GM18909 (cell line): Measurements from ENCODE around the gene ACOT13.
"Not testable (repeated sequence)": the region's sequence is repeated elsewhere in the genome, so short reads cannot be mapped to it uniquely, and the experiment has no call there.

ENCODE experiments used
- ATAC-seq: cut with Tn5 transposase; IDR thresholded peaks from one replicate; pipeline ENCODE4 v1.9.1; 2021; ENCODE audit warnings: mild to moderate bottlenecking; ENCODE audit not compliant: unreplicated experiment, poor library complexity

The ACOT13 gene

GRCh38 chr6:24720604-24721460, 54.0 kb downstream of the ACOT13 start:
- ATAC-seq = peak; percentile 86

GRCh38 chr6:24721461-24722215, 54.8 kb downstream of the ACOT13 start:
- peak; percentile 55 for ATAC-seq

- no peak for ATAC-seq
These were observed 56.4 kb downstream of the ACOT13 start for GRCh38 chr6:24723270-24723669.

GRCh38 chr6:24730653-24731052, 63.8 kb downstream of the ACOT13 start:
- ATAC-seq = not testable (repeated sequence)

- ATAC-seq = not testable (repeated sequence)
These were observed 64.7 kb downstream of the ACOT13 start for GRCh38 chr6:24731456-24732134.

GRCh38 chr6:24734166-24734565, 67.3 kb downstream of the ACOT13 start:
- ATAC-seq = no peak

- ATAC-seq = not testable (repeated sequence)
These were observed 67.8 kb downstream of the ACOT13 start for GRCh38 chr6:24734710-24735109.

- ATAC-seq = no peak
These were observed 71.9 kb downstream of the ACOT13 start for GRCh38 chr6:24738741-24739140.

GRCh38 chr6:24740861-24741260, 74.0 kb downstream of the ACOT13 start:
- ATAC-seq = no peak

- ATAC-seq = no peak
These were observed 75.4 kb downstream of the ACOT13 start for GRCh38 chr6:24742216-24742738.

- ATAC-seq = peak; percentile 85
These were observed 76.5 kb downstream of the ACOT13 start for GRCh38 chr6:24743265-24743943.

GRCh38 chr6:24743944-24744335, 77.1 kb downstream of the ACOT13 start:
- ATAC-seq = peak; percentile 42

- no peak for ATAC-seq
These were observed 78.0 kb downstream of the ACOT13 start for GRCh38 chr6:24744911-24745310.

- ATAC-seq = no peak
These were observed 82.4 kb downstream of the ACOT13 start for GRCh38 chr6:24749297-24749696.

- not testable (repeated sequence) for ATAC-seq
These were observed 84.0 kb downstream of the ACOT13 start for GRCh38 chr6:24750878-24751277.

GRCh38 chr6:24752503-24752902, 85.6 kb downstream of the ACOT13 start:
- ATAC-seq = no peak

GRCh38 chr6:24752917-24753492, 86.1 kb downstream of the ACOT13 start:
- ATAC-seq = no peak

GRCh38 chr6:24753545-24753944, 86.7 kb downstream of the ACOT13 start:
- no peak for ATAC-seq

GRCh38 chr6:24754378-24754777, 87.5 kb downstream of the ACOT13 start:
- not testable (repeated sequence) for ATAC-seq
